Forelimb muscle (tissue), 1 donor: ENCODE data around the gene IPO7. TPM values are rescaled to one million over a fixed set of nuclear protein-coding genes. Genes with fewer than 3 reads are reported as not detected.
"Not testable (repeated sequence)": the region's sequence is repeated elsewhere in the genome, so short reads cannot be mapped to it uniquely, and the experiment has no call there.

ENCODE experiments used
- DNase-seq: peaks from one replicate; pipeline ENCODE4 v3.0.0-alpha.2; 2013; ENCODE audit warnings: low read depth
- polyA plus RNA-seq: library from polyadenylated mRNA; unstranded; fragments of 120-200 nt; gene quantifications from one replicate; pipeline ENCODE4 v1.2.1, GENCODE V29; 2013; ENCODE audit not compliant: insufficient read length

Gene IPO7
- polyA plus RNA-seq, 1 donor: 97.8 TPM

- no peak for DNase-seq
Measured at GRCh38 chr11:9397746-9398680, 13.6 kb downstream of the IPO7 start.

- no peak for DNase-seq
Measured at GRCh38 chr11:9399466-9399865, 15.0 kb downstream of the IPO7 start.

- not testable (repeated sequence) for DNase-seq
Measured at GRCh38 chr11:9401884-9402283, 17.4 kb downstream of the IPO7 start.

- DNase-seq: no peak
Measured at GRCh38 chr11:9428706-9429105, 44.3 kb downstream of the IPO7 start.

GRCh38 chr11:9438611-9439010 lies 54.2 kb downstream of the IPO7 start:
- DNase-seq: no peak

- no peak for DNase-seq
Measured at GRCh38 chr11:9446230-9446629, 61.8 kb downstream of the IPO7 start.

GRCh38 chr11:9448576-9449352 lies 64.3 kb downstream of the IPO7 start:
- no peak for DNase-seq

GRCh38 chr11:9452023-9452422 lies 67.6 kb downstream of the IPO7 start:
- not testable (repeated sequence) for DNase-seq

- DNase-seq: no peak
Measured at GRCh38 chr11:9455722-9456121, 71.3 kb downstream of the IPO7 start.

GRCh38 chr11:9459667-9460321 lies 75.3 kb downstream of the IPO7 start:
- DNase-seq: peak; percentile 31

GRCh38 chr11:9460322-9461062 lies 76.0 kb downstream of the IPO7 start, which contains the start of gene ZNF143:
TSS of gene ZNF143 (plus strand) at chr11:9461012. CDS start at chr11:9471309, 10,297 bp downstream.
- DNase-seq: peak; percentile 98

GRCh38 chr11:9461063-9461759 lies 76.8 kb downstream of the IPO7 start:
- peak; percentile 50 for DNase-seq

- DNase-seq: peak; percentile 28
Measured at GRCh38 chr11:9461760-9462134, 77.3 kb downstream of the IPO7 start.

- no peak for DNase-seq
Measured at GRCh38 chr11:9462172-9462799, 77.8 kb downstream of the IPO7 start.

GRCh38 chr11:9462806-9463537 lies 78.5 kb downstream of the IPO7 start:
- DNase-seq: no peak

GRCh38 chr11:9470765-9471164 lies 86.3 kb downstream of the IPO7 start:
- no peak for DNase-seq

- no peak for DNase-seq
Measured at GRCh38 chr11:9473408-9473807, 89.0 kb downstream of the IPO7 start.

- no peak for DNase-seq
Measured at GRCh38 chr11:9479899-9480298, 95.4 kb downstream of the IPO7 start.

GRCh38 chr11:9489080-9489765 lies 104.8 kb downstream of the IPO7 start:
- no peak for DNase-seq
